Measurements from ENCODE around the gene EXOC6B. TPM values are rescaled to one million over a fixed set of nuclear protein-coding genes. Genes with fewer than 3 reads are reported as not detected.

EXOC6B gene
- total and polyA plus RNA-seq, 9 of the 15 experiments (the other 6 are each of a cell fraction or from before 2014, with no cell fraction given) = 0.28 to 4.2 (median 2.0) TPM

DNA sequence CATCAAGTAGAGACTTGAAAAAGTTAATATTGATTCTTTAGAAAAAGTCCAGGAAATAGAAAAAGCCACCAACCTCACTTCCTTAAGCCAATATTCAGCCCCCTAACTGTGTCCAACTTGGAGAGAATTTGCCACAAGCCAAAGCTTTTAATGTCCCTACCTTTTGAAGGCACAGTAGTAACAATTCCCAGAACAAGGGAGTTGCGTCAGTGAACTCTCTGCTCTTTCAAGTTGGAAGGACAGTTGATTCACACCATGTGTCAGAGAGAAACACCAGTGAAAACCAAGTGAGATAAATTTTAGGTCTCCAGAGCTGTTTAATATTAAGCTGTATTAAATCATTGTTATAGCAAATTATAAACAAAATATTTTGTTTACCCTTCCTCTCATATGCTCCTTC is 66.1 kb downstream of the EXOC6B start:
- H3K79me2 ChIP-seq (ENCODE audit: control insufficient read depth, insufficient read depth, low read length) = no peaks in the 10 kb centered on the region
- ATAC-seq (no peak), DNase-seq (ENCODE audit: extremely low read depth in 1 of 4, low spot score in 3 of 4) (no peak), FAIRE-seq (no peak)
- H3K27me3 ChIP-seq (ENCODE audit: control insufficient read depth in 2 of 2, insufficient read depth in 2 of 2, low read length in 2 of 2) = no peaks in the 10 kb centered on the region
- no peak overlapping the region for H3K27ac ChIP-seq (ENCODE audit: extremely low read depth, low read depth, low read length)
- WGBS (ENCODE audit: insufficient coverage, low coverage, missing lambda C conversion rate) = 21% methylated on average over 1 of the region's 1 CpG
- H3K9me3 ChIP-seq (replicated peaks; ENCODE audit: control insufficient read depth, insufficient read depth, low read depth, low read length) = peaks cover 3% of the 10 kb centered on the region
- H3K9ac ChIP-seq (ENCODE audit: insufficient read depth in 1 of 2, low read depth in 2 of 2, low read length in 2 of 2) = no peak overlapping the region
- in situ Hi-C loops (cut with MboI) = no loop called here
- ChIA-PET CTCF (ENCODE audit: low intra/inter-chr PET ratio) (no interaction called here), POLR2A (no interaction called here)
- no peaks in the 10 kb centered on the region for H3K9me1 ChIP-seq (ENCODE audit: control insufficient read depth, insufficient read depth, low read length)
- no TSS peak for BruUV-seq (replicated peaks)
- H3K4me3 ChIP-seq = no peak overlapping the region
- H3K4me2 ChIP-seq (ENCODE audit: insufficient read depth, low read length) = no peak overlapping the region
- intact Hi-C loops (cut with micrococcal nuclease) = no loop called here
- H4K20me1 ChIP-seq (replicated peaks; ENCODE audit: control insufficient read depth, insufficient read depth, low read length) = no peaks in the 10 kb centered on the region
- no peaks in the 10 kb centered on the region for H3K36me3 ChIP-seq (ENCODE audit: control insufficient read depth, insufficient read depth, low read length)
- peaks cover 0 to 6% of the 10 kb centered on the region in 2 experiments; a peak in 2 of 5 replicates for H3K4me1 ChIP-seq (replicated peaks in 1 of 2; ENCODE audit: control insufficient read depth in 2 of 2, insufficient read depth in 2 of 2, low read length in 2 of 2)
- H2AFZ ChIP-seq (ENCODE audit: low read depth, low read length) = no peak overlapping the region
- TF ChIP-seq SMARCA5 (IDR thresholded peaks at IDR 0.05) (no peak), HNRNPK (IDR thresholded peaks at IDR 0.05; ENCODE audit: low read depth, low read length, poor library complexity, severe bottlenecking) (no peak), HMGN3 (IDR thresholded peaks at IDR 0.05; ENCODE audit: borderline replicate concordance, extremely low read depth, insufficient read length, low read depth, low read length) (no peak), NR2C2 (CRISPR knock-in tag; IDR thresholded peaks at IDR 0.05) (no peak), NR2C2 (tag; IDR thresholded peaks at IDR 0.05) (no peak), DEAF1 (CRISPR knock-in tag; IDR thresholded peaks at IDR 0.05) (no peak), TCF15 (CRISPR knock-in tag; IDR thresholded peaks at IDR 0.05) (no peak), NFIX (CRISPR knock-in tag; IDR thresholded peaks at IDR 0.05; ENCODE audit: low read depth) (no peak)
- TF ChIP-seq, protein P1, sequence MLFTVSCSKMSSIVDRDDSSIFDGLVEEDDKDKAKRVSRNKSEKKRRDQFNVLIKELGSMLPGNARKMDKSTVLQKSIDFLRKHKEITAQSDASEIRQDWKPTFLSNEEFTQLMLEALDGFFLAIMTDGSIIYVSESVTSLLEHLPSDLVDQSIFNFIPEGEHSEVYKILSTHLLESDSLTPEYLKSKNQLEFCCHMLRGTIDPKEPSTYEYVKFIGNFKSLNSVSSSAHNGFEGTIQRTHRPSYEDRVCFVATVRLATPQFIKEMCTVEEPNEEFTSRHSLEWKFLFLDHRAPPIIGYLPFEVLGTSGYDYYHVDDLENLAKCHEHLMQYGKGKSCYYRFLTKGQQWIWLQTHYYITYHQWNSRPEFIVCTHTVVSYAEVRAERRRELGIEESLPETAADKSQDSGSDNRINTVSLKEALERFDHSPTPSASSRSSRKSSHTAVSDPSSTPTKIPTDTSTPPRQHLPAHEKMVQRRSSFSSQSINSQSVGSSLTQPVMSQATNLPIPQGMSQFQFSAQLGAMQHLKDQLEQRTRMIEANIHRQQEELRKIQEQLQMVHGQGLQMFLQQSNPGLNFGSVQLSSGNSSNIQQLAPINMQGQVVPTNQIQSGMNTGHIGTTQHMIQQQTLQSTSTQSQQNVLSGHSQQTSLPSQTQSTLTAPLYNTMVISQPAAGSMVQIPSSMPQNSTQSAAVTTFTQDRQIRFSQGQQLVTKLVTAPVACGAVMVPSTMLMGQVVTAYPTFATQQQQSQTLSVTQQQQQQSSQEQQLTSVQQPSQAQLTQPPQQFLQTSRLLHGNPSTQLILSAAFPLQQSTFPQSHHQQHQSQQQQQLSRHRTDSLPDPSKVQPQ (CRISPR knock-in tag; IDR thresholded peaks at IDR 0.05; ENCODE audit: borderline replicate concordance) = no peak

All from K562 (cell line).